ENCODE measurements around the gene MTIF3.
A peak's percentile ranks its signal among the peaks of the same experiment; 100 is the strongest.
"Not testable (repeated sequence)": the region's sequence is repeated elsewhere in the genome, so short reads cannot be mapped to it uniquely, and the experiment has no call there.

The MTIF3 gene

GRCh38 chr13:27411341-27411740 lies 39.0 kb downstream of the MTIF3 start:
- no peak for DNase-seq

- no peak for DNase-seq
Observed at GRCh38 chr13:27409013-27409412, 41.4 kb downstream of the MTIF3 start.

GRCh38 chr13:27408074-27408473 lies 42.3 kb downstream of the MTIF3 start:
- DNase-seq: no peak

GRCh38 chr13:27406178-27406939 lies 44.0 kb downstream of the MTIF3 start:
- DNase-seq: peak in 2 of 5 experiments; percentile 21 to 63

GRCh38 chr13:27405546-27406134 lies 44.7 kb downstream of the MTIF3 start:
- DNase-seq: peak in 1 of 5 experiments; percentile 18

GRCh38 chr13:27404680-27405079 lies 45.7 kb downstream of the MTIF3 start:
- no peak for DNase-seq

GRCh38 chr13:27403727-27404385 lies 46.5 kb downstream of the MTIF3 start:
- DNase-seq: no peak

GRCh38 chr13:27403203-27403678 lies 47.1 kb downstream of the MTIF3 start:
- DNase-seq: no peak

- DNase-seq: no peak
Observed at GRCh38 chr13:27401210-27401609, 49.2 kb downstream of the MTIF3 start.

- DNase-seq: not testable (repeated sequence)
Observed at GRCh38 chr13:27400405-27400804, 50.0 kb downstream of the MTIF3 start.

- no peak for DNase-seq
Observed at GRCh38 chr13:27398360-27398759, 52.0 kb downstream of the MTIF3 start.

- DNase-seq: no peak
Observed at GRCh38 chr13:27396252-27396846, 54.0 kb downstream of the MTIF3 start.

- no peak for DNase-seq
Observed at GRCh38 chr13:27395007-27395510, 55.3 kb downstream of the MTIF3 start.

- DNase-seq: no peak
Observed at GRCh38 chr13:27393101-27393500, 57.3 kb downstream of the MTIF3 start.

GRCh38 chr13:27391471-27391870 lies 58.9 kb downstream of the MTIF3 start:
- DNase-seq: no peak

- no peak for DNase-seq
Observed at GRCh38 chr13:27389891-27390290, 60.5 kb downstream of the MTIF3 start.

- no peak for DNase-seq
Observed at GRCh38 chr13:27388241-27388640, 62.1 kb downstream of the MTIF3 start.
